Activated naive CD4-positive, alpha-beta T cell treated with anti-CD3 and anti-CD28 coated beads, Interleukin-2, amount 10 ng/mL, durations not matched to agents 5 hours and 36 hours (primary cell): ENCODE measurements around the gene BTBD7. TPM values are rescaled to one million over a fixed set of nuclear protein-coding genes. Genes with fewer than 3 reads are reported as not detected.

ENCODE experiments used
- total RNA-seq, 2 experiments: library from RNA; stranded (reverse); gene quantifications; one replicate each; pipeline ENCODE4 v1.2.3, GENCODE V29; 2021

The BTBD7 gene
- total RNA-seq, result 10 to 100 TPM; 18.0 to 22.5 TPM

GRCh38 chr14:93332853-93333630 lies at the start of gene BTBD7:
Gene BTBD7 (minus strand): TSS chr14:93333036. CDS start chr14:93296051, 36,985 bp downstream.

GRCh38 chr14:93346926-93347721 lies 14.3 kb upstream of the BTBD7 start, which contains the start of gene COX8C:
Gene COX8C (plus strand): TSS chr14:93347182. CDS start chr14:93347269, 87 bp downstream.

GRCh38 chr14:93206793-93207467 lies 125.9 kb downstream of the BTBD7 start, which contains the start of the genes GON7 and UBR7:
Gene GON7 (minus strand): TSS chr14:93207065. CDS start chr14:93207037, 28 bp downstream.
Gene UBR7 (plus strand): TSS chr14:93207256. CDS start chr14:93207292, 36 bp downstream.

Other genes starting within 250 kb of the BTBD7 start
- 10 to 100 TPM; 53.9 to 57.9 TPM for gene ITPK1, start 217.1 kb downstream of the BTBD7 start, total RNA-seq
- gene MOAP1, start 148.1 kb downstream of the BTBD7 start, total RNA-seq, result 10 to 100 TPM; 28.7 to 29.5 TPM
- gene LYSET, start 147.7 kb downstream of the BTBD7 start, total RNA-seq, result 10 to 100 TPM in 1 of 2 experiments, 1 to 10 TPM in 1; 9.6 to 10.7 TPM
- gene GON7, start 126.0 kb downstream of the BTBD7 start, total RNA-seq, result 10 to 100 TPM; 15.2 to 18.1 TPM
- 10 to 100 TPM; 34.1 to 36.3 TPM for gene UBR7, start 125.8 kb downstream of the BTBD7 start, total RNA-seq
- not detected for gene COX8C, start 14.1 kb upstream of the BTBD7 start, total RNA-seq
- not detected for gene UNC79, start 97.9 kb upstream of the BTBD7 start, total RNA-seq